PC-9 (cell line): ENCODE results near the gene MTG2. TPM values are rescaled to one million over a fixed set of nuclear protein-coding genes. Genes with fewer than 3 reads are reported as not detected.

Experiments used
- BruUV-seq: library from RNA; stranded (reverse); fragments of 400-500 nt; replicated peaks from 2 replicates; lab custom pipeline; 2021; lab: Mats Ljungman, UMichigan
- CTCF ChIA-PET: fragments of 300-600 bp; sonication (Branson Sonifier 250); formaldehyde crosslinking; loops from one replicate; lab custom pipeline; 2022; ENCODE audit warnings: antibody characterized with exemption; lab: Charles Lee
- POLR2A ChIA-PET: fragments of 300-600 bp; sonication (Branson Sonifier 250); formaldehyde crosslinking; loops from one replicate; lab custom pipeline; 2022; ENCODE audit warnings: antibody characterized with exemption; ENCODE audit not compliant: unreplicated experiment; lab: Charles Lee
- DNase-seq, 2 experiments: peaks; one replicate each; pipeline versions ENCODE4 v3.0.0 to v3.0.0-alpha.2; 2015 to 2022; ENCODE audit warnings: mixed read lengths in 1 of 2
- H2AFZ ChIP-seq: fragments of 200-600 bp; sonication (generic); 2 replicates; pipeline ENCODE4 v1.8.1; 2017; ENCODE audit warnings: antibody characterized with exemption
- H3F3A ChIP-seq: fragments of 200-600 bp; sonication (generic); 2 replicates; pipeline ENCODE4 v1.8.1; 2017; ENCODE audit warnings: antibody characterized with exemption, mild to moderate bottlenecking, low read depth; ENCODE audit not compliant: insufficient read depth
- H3K27ac ChIP-seq: fragments of 200-600 bp; sonication (generic); 2 replicates; pipeline ENCODE4 v1.6.1; 2016; ENCODE audit warnings: mixed run types
- H3K27me3 ChIP-seq: fragments of 200-600 bp; sonication (generic); 2 replicates; pipeline ENCODE4 v1.6.1; 2016; ENCODE audit warnings: low read depth, mixed run types; ENCODE audit not compliant: insufficient read depth
- H3K36me3 ChIP-seq: fragments of 200-600 bp; sonication (generic); 2 replicates; pipeline ENCODE4 v1.6.1; 2016; ENCODE audit warnings: low read depth, mixed run types
- H3K4me1 ChIP-seq: fragments of 200-600 bp; sonication (generic); replicated peaks from 2 replicates; pipeline ENCODE4 v1.6.1; 2016; ENCODE audit warnings: mixed run types; ENCODE audit not compliant: insufficient read depth
- H3K4me2 ChIP-seq: fragments of 200-600 bp; sonication (generic); 2 replicates; pipeline ENCODE4 v1.6.1; 2017; ENCODE audit warnings: mixed run types
- H3K4me3 ChIP-seq: fragments of 200-600 bp; sonication (generic); 2 replicates; pipeline ENCODE4 v1.6.1; 2016; ENCODE audit warnings: mixed run types
- H3K79me2 ChIP-seq: fragments of 200-600 bp; sonication (generic); 2 replicates; pipeline ENCODE4 v1.6.1; 2017; ENCODE audit warnings: low read depth, mixed run types
- H3K9me2 ChIP-seq: fragments of 200-600 bp; sonication (generic); 2 replicates; pipeline ENCODE4 v1.8.1; 2017; ENCODE audit warnings: mild to moderate bottlenecking; ENCODE audit not compliant: insufficient read depth
- H3K9me3 ChIP-seq: fragments of 200-600 bp; sonication (generic); 2 replicates; pipeline ENCODE4 v1.8.1; 2016; ENCODE audit warnings: low read depth; ENCODE audit not compliant: insufficient read depth
- H4K20me1 ChIP-seq: fragments of 200-600 bp; sonication (generic); 2 replicates; pipeline ENCODE4 v1.8.1; 2017; ENCODE audit not compliant: insufficient read depth
- CTCF ChIP-seq: fragments of 200-600 bp; sonication (generic); conservative IDR thresholded peaks from 2 replicates; pipeline ENCODE4 v1.6.1; 2017; ENCODE audit warnings: mixed run types, antibody characterized with exemption, mild to moderate bottlenecking, moderate library complexity
- EZH2 ChIP-seq: fragments of 200-600 bp; sonication (generic); IDR thresholded peaks from 2 replicates; pipeline ENCODE4 v1.8.0; 2017; ENCODE audit warnings: antibody characterized with exemption, low read depth
- intact Hi-C: fragments of 100-400 bp; cut with micrococcal nuclease; formaldehyde crosslinking; loops from one replicate; pipeline ENCODE4 v1.10.0; 2022; ENCODE audit not compliant: unreplicated experiment
- total RNA-seq: library from RNA; stranded (reverse); gene quantifications from 2 replicates; pipeline ENCODE4 v1.2.3, GENCODE V29; 2021

The MTG2 gene
- total RNA-seq, 1 experiment from 2014 or later, result 58.1 TPM

- intact Hi-C loops, result no loop called here
- ChIA-PET POLR2A (no interaction called here), CTCF (no interaction called here)
- H2AFZ ChIP-seq, result no peak overlapping the region
- peaks cover 9% of the 10 kb centered on the region for H3K4me1 ChIP-seq
- 0 out of 2 replicates have a peak, but pooled peaks cover 7% of the 10 kb centered on the region for H3K36me3 ChIP-seq
- H3K79me2 ChIP-seq, result peaks cover 3% of the 10 kb centered on the region
- H3K4me2 ChIP-seq, result no peak overlapping the region
- H3K27ac ChIP-seq, result no peak overlapping the region
- no TSS peak for BruUV-seq
- H3K4me3 ChIP-seq, result no peak overlapping the region
- DNase-seq, result no peak
- no peaks in the 10 kb centered on the region for H4K20me1 ChIP-seq
- H3F3A ChIP-seq, result peaks cover 16% of the 10 kb centered on the region; the same call in 1 of the 2 replicates
- TF ChIP-seq EZH2 (no peak), CTCF (no peak)
- no peaks in the 10 kb centered on the region for H3K9me3 ChIP-seq
- H3K27me3 ChIP-seq, result no peaks in the 10 kb centered on the region
- H3K9me2 ChIP-seq, result no peaks in the 10 kb centered on the region
Measured at GRCh38 chr20:62176866-62177265, 6.0 kb upstream of the MTG2 start.

- Histone ChIP-seq H3K9me2 (no peaks in the 10 kb centered on the region), H3K9me3 (no peaks in the 10 kb centered on the region), H3K79me2 (peaks cover 7% of the 10 kb centered on the region), H3K4me3 (no peak overlapping the region), H4K20me1 (no peaks in the 10 kb centered on the region), H3K27ac (no peak overlapping the region), H2AFZ (no peak overlapping the region), H3K4me2 (no peak overlapping the region), H3K36me3 (0 out of 2 replicates have a peak, but pooled peaks cover 7% of the 10 kb centered on the region), H3K4me1 (peaks cover 12% of the 10 kb centered on the region), H3K27me3 (no peaks in the 10 kb centered on the region), H3F3A (peaks cover 21% of the 10 kb centered on the region; the same call in 1 of the 2 replicates)
- BruUV-seq, result no TSS peak
- ChIA-PET POLR2A (no interaction called here), CTCF (no interaction called here)
- intact Hi-C loops, result no loop called here
- DNase-seq, result no peak
- TF ChIP-seq EZH2 (no peak), CTCF (no peak)
Measured at GRCh38 chr20:62177307-62177706, 5.5 kb upstream of the MTG2 start.

DNA sequence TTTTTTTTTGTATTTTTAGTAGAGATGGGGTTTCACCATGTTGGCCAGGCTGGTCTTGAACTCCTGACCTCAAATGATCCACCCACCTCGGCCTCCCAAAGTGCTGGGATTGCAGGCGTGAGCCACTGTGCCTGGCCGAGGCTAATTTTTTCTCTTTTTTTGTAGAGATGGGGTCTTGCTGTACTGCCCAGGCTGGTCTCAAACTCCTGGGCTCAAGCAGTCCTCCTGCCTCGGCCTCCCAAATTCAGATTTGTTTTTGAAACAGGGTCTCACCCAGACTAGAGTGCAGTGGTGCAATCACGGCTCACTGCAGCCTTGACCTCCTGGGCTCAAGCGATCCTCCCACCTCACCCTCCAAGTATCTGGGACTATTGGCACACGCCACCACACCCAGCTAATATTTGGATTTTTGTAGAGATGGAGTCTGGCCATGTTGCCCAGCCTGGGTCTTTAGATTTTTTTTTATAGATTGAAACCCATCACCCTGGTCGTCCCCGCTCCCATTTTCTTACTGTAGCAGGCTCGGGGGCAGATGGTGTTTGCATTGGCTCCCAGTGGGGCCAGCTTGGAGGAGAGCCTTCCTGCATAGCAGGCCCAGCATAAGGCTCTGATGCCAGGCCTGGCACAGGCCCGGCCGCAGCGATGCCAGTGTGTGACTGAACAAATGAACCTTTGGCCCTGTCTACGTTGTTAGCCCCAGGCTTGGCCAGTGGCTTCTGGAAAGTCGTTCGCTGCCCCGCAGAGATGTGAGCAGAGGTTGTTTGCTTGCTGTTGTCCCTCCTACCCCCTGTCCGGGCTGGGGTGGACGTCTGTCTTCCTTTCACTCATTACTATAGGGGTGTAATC is 4.3 kb upstream of the MTG2 start:
- CTCF ChIA-PET, result no interaction called here
- Histone ChIP-seq H3K79me2 (peaks cover 15% of the 10 kb centered on the region), H3K27me3 (no peaks in the 10 kb centered on the region), H3K9me3 (no peaks in the 10 kb centered on the region), H3F3A (peaks cover 21% of the 10 kb centered on the region; the same call in 1 of the 2 replicates), H3K36me3 (0 out of 2 replicates have a peak, but pooled peaks cover 7% of the 10 kb centered on the region), H3K4me2 (no peak overlapping the region), H3K4me3 (no peak overlapping the region), H3K9me2 (no peaks in the 10 kb centered on the region), H4K20me1 (no peaks in the 10 kb centered on the region), H3K4me1 (peaks cover 12% of the 10 kb centered on the region), H2AFZ (no peak overlapping the region), H3K27ac (no peak overlapping the region)
- no TSS peak for BruUV-seq
- POLR2A ChIA-PET, result no interaction called here
- intact Hi-C loops, result no loop called here
- TF ChIP-seq EZH2 (no peak), CTCF (no peak)
- no peak for DNase-seq
